ENCODE data around the gene RGL2. TPM values are rescaled to one million over a fixed set of nuclear protein-coding genes. Genes with fewer than 3 reads are reported as not detected.

The RGL2 gene
- total RNA-seq, 1 experiment from 2014 or later, result 84.4 TPM

DNA sequence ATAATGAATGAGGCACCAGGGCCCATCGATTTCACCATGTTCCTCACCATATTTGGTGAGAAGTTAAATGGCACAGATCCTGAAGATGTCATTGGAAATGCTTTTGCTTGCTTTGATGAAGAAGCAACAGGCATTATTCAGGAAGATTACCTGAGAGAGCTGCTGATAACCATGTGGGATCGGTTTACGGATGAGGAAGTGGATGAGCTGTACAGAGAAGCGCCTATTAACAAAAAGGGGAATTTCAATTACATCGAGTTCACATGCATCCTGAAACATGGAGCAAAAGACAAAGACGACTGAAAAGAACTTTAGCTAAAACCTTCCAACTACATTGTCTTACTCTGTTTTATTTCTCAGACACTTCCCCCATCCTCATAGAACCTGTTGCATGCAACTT, 40.5 kb upstream of the RGL2 start:
- no peak for DNase-seq (ENCODE audit: low read depth, low spot score)
- H3K4me1 ChIP-seq (ENCODE audit: control insufficient read depth, insufficient read depth, low read length), result no peaks in the 10 kb centered on the region
- ChIA-PET CTCF (interaction anchor here (0.7 kb wide), 1 partner anchor 23 kb away, joined by 5 read pairs; no protein-coding TSS in a partner anchor), POLR2A (no interaction called here)
- TF ChIP-seq, protein P1, sequence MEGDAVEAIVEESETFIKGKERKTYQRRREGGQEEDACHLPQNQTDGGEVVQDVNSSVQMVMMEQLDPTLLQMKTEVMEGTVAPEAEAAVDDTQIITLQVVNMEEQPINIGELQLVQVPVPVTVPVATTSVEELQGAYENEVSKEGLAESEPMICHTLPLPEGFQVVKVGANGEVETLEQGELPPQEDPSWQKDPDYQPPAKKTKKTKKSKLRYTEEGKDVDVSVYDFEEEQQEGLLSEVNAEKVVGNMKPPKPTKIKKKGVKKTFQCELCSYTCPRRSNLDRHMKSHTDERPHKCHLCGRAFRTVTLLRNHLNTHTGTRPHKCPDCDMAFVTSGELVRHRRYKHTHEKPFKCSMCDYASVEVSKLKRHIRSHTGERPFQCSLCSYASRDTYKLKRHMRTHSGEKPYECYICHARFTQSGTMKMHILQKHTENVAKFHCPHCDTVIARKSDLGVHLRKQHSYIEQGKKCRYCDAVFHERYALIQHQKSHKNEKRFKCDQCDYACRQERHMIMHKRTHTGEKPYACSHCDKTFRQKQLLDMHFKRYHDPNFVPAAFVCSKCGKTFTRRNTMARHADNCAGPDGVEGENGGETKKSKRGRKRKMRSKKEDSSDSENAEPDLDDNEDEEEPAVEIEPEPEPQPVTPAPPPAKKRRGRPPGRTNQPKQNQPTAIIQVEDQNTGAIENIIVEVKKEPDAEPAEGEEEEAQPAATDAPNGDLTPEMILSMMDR (IDR thresholded peaks at IDR 0.05), result no peak
- TF ChIP-seq TCF7L2 (IDR thresholded peaks at IDR 0.05; ENCODE audit: low read depth, low read length) (no peak), POLR2AphosphoS5 (IDR thresholded peaks at IDR 0.05; ENCODE audit: low read depth, low read length) (no peak), SIN3A (IDR thresholded peaks at IDR 0.05; ENCODE audit: borderline replicate concordance, insufficient read depth, low read depth, low read length) (no peak)
- TF ChIP-seq, protein P2, sequence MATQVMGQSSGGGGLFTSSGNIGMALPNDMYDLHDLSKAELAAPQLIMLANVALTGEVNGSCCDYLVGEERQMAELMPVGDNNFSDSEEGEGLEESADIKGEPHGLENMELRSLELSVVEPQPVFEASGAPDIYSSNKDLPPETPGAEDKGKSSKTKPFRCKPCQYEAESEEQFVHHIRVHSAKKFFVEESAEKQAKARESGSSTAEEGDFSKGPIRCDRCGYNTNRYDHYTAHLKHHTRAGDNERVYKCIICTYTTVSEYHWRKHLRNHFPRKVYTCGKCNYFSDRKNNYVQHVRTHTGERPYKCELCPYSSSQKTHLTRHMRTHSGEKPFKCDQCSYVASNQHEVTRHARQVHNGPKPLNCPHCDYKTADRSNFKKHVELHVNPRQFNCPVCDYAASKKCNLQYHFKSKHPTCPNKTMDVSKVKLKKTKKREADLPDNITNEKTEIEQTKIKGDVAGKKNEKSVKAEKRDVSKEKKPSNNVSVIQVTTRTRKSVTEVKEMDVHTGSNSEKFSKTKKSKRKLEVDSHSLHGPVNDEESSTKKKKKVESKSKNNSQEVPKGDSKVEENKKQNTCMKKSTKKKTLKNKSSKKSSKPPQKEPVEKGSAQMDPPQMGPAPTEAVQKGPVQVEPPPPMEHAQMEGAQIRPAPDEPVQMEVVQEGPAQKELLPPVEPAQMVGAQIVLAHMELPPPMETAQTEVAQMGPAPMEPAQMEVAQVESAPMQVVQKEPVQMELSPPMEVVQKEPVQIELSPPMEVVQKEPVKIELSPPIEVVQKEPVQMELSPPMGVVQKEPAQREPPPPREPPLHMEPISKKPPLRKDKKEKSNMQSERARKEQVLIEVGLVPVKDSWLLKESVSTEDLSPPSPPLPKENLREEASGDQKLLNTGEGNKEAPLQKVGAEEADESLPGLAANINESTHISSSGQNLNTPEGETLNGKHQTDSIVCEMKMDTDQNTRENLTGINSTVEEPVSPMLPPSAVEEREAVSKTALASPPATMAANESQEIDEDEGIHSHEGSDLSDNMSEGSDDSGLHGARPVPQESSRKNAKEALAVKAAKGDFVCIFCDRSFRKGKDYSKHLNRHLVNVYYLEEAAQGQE (IDR thresholded peaks at IDR 0.05; ENCODE audit: insufficient read depth in 1 of 2, low read depth in 2 of 2, low read length in 1 of 2), result no peak
- H3K4me3 ChIP-seq (ENCODE audit: low read depth in 2 of 2, low read length in 2 of 2), result no peak overlapping the region
- in situ Hi-C loops (cut with HindIII; ENCODE audit: low pct_unique_long_range_greater_than_20kb, low sequenced_read_pairs) (no loop called here), intact Hi-C loops (cut with micrococcal nuclease; ENCODE audit: unreplicated experiment) (no loop called here)
- H3K27ac ChIP-seq (ENCODE audit: low read length), result no peak overlapping the region
- no peak for ATAC-seq
- H3K9me3 ChIP-seq (ENCODE audit: control insufficient read depth, insufficient read depth, low read depth, low read length), result no peaks in the 10 kb centered on the region
- no peaks in the 10 kb centered on the region for H3K36me3 ChIP-seq (ENCODE audit: control insufficient read depth, insufficient read depth, low read length)
- no TSS peak for BruUV-seq (replicated peaks)
- H3K27me3 ChIP-seq (ENCODE audit: control insufficient read depth, insufficient read depth, low read length), result no peaks in the 10 kb centered on the region

DNA sequence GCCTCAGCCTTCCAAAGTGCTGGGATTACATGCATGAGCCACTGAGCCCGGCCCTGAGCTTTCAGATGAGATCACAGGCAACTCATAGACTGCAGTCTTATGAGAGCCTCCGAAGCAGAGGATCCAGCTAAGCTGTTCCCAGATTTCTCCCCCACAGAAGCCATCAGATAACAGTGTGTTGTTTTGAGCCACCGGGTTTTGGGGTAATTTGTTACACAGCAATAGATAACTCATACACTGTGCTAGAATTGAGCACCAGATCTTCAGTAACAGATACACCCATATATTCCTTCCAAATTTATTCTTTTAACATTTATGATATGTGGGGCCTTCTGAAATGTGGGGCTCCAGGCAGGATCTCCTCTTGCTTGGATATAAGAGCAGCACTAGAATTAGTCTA, 37.8 kb upstream of the RGL2 start:
- Histone ChIP-seq H3K27ac (ENCODE audit: low read length) (no peak overlapping the region), H3K9me3 (ENCODE audit: control insufficient read depth, insufficient read depth, low read depth, low read length) (no peaks in the 10 kb centered on the region), H3K4me1 (ENCODE audit: control insufficient read depth, insufficient read depth, low read length) (no peaks in the 10 kb centered on the region), H3K27me3 (ENCODE audit: control insufficient read depth, insufficient read depth, low read length) (no peaks in the 10 kb centered on the region), H3K4me3 (ENCODE audit: low read depth in 2 of 2, low read length in 2 of 2) (no peak overlapping the region), H3K36me3 (ENCODE audit: control insufficient read depth, insufficient read depth, low read length) (no peaks in the 10 kb centered on the region)
- ChIA-PET POLR2A (no interaction called here), CTCF (interaction anchor here (0.6 to 1.5 kb wide), 3 partner anchors 9 to 393 kb away, joined by 3 to 7 read pairs (median 4); no protein-coding TSS in a partner anchor)
- TF ChIP-seq, protein P2 (IDR thresholded peaks at IDR 0.05; ENCODE audit: insufficient read depth in 1 of 2, low read depth in 2 of 2, low read length in 1 of 2), result no peak
- no peak for TF ChIP-seq POLR2AphosphoS5 (IDR thresholded peaks at IDR 0.05; ENCODE audit: low read depth, low read length)
- no peak for TF ChIP-seq SIN3A (IDR thresholded peaks at IDR 0.05; ENCODE audit: borderline replicate concordance, insufficient read depth, low read depth, low read length)
- no peak for TF ChIP-seq TCF7L2 (IDR thresholded peaks at IDR 0.05; ENCODE audit: low read depth, low read length)
- TF ChIP-seq, protein P1 (IDR thresholded peaks at IDR 0.05), result no peak
- in situ Hi-C loops (cut with HindIII; ENCODE audit: low pct_unique_long_range_greater_than_20kb, low sequenced_read_pairs), result no loop called here
- DNase-seq (ENCODE audit: low read depth, low spot score) (no peak), ATAC-seq (no peak)
- intact Hi-C loops (cut with micrococcal nuclease; ENCODE audit: unreplicated experiment), result no loop called here
- no TSS peak for BruUV-seq (replicated peaks)
